Measurements from ENCODE around the gene ATXN7L1. TPM values are rescaled to one million over a fixed set of nuclear protein-coding genes. Genes with fewer than 3 reads are reported as not detected.

The ATXN7L1 gene
- total RNA-seq, 1 experiment from 2014 or later, result 38.5 TPM

GRCh38 chr7:105800442-105800841 lies 76.0 kb downstream of the ATXN7L1 start:
- ChIA-PET POLR2A (no interaction called here), CTCF (interaction anchor here (1.1 to 3.7 kb wide), 2 partner anchors 36 to 111 kb away, joined by 7 to 9 read pairs; no protein-coding TSS in a partner anchor)
- ATAC-seq, result no peak
- Mint-ChIP-seq H3K4me3 (no peak overlapping the region), H3K4me1 (peaks cover 61% of the 10 kb centered on the region), H3K36me3 (no peaks in the 10 kb centered on the region; the same call in 1 of the 2 replicates), H3K27me3 (ENCODE audit: low read depth) (no peaks in the 10 kb centered on the region), H3K27ac (no peak overlapping the region), H3K9me3 (no peaks in the 10 kb centered on the region)
- TF ChIP-seq SP1 (CRISPR knock-in tag; conservative IDR thresholded peaks at IDR 0.05) (no peak), TCF7 (CRISPR knock-in tag; IDR thresholded peaks at IDR 0.05; ENCODE audit: low read depth) (no peak), GRHL2 (CRISPR knock-in tag; IDR thresholded peaks at IDR 0.05; ENCODE audit: insufficient replicate concordance, severe bottlenecking) (no peak), ZSCAN18 (CRISPR knock-in tag; IDR thresholded peaks at IDR 0.05) (no peak), ZNF138 (CRISPR knock-in tag; conservative IDR thresholded peaks at IDR 0.05) (no peak), FOXJ3 (CRISPR knock-in tag; IDR thresholded peaks at IDR 0.05; ENCODE audit: borderline replicate concordance) (no peak), NR1H2 (CRISPR knock-in tag; IDR thresholded peaks at IDR 0.05) (no peak)
- DNase-seq (ENCODE audit: low spot score), result no peak

- ATAC-seq (no peak), DNase-seq (ENCODE audit: low spot score) (no peak)
- Mint-ChIP-seq H3K4me3 (no peak overlapping the region), H3K27ac (no peak overlapping the region), H3K9me3 (no peaks in the 10 kb centered on the region), H3K36me3 (peaks cover 3% of the 10 kb centered on the region), H3K27me3 (ENCODE audit: low read depth) (no peaks in the 10 kb centered on the region), H3K4me1 (peaks cover 61% of the 10 kb centered on the region)
- ChIA-PET CTCF (interaction anchor here (1.1 to 3.7 kb wide), 2 partner anchors 35 to 111 kb away, joined by 7 to 9 read pairs; no protein-coding TSS in a partner anchor), POLR2A (no interaction called here)
- TF ChIP-seq GTF2I (CRISPR knock-in tag; conservative IDR thresholded peaks at IDR 0.05), result no peak
- TF ChIP-seq ZBTB21 (CRISPR knock-in tag; IDR thresholded peaks at IDR 0.05; ENCODE audit: borderline replicate concordance), result no peak
- no peak for TF ChIP-seq ZNF121 (CRISPR knock-in tag; IDR thresholded peaks at IDR 0.05)
- TF ChIP-seq ZNF425 (CRISPR knock-in tag; conservative IDR thresholded peaks at IDR 0.05), result no peak
- no peak for TF ChIP-seq HMGA2 (CRISPR knock-in tag; IDR thresholded peaks at IDR 0.05)
- no peak for TF ChIP-seq NR3C1 (CRISPR knock-in tag; conservative IDR thresholded peaks at IDR 0.05; ENCODE audit: low read depth)
- no peak for TF ChIP-seq ZNF219 (CRISPR knock-in tag; IDR thresholded peaks at IDR 0.05; ENCODE audit: borderline replicate concordance)
- TF ChIP-seq E2F4 (CRISPR knock-in tag; IDR thresholded peaks at IDR 0.05; ENCODE audit: borderline replicate concordance, low read depth), result no peak
- no peak for TF ChIP-seq TCF7 (CRISPR knock-in tag; IDR thresholded peaks at IDR 0.05; ENCODE audit: low read depth)
- no peak for TF ChIP-seq CBFB (CRISPR knock-in tag; IDR thresholded peaks at IDR 0.05; ENCODE audit: low read depth)
- no peak for TF ChIP-seq MLX (CRISPR knock-in tag; IDR thresholded peaks at IDR 0.05)
- no peak for TF ChIP-seq CREB1 (CRISPR knock-in tag; IDR thresholded peaks at IDR 0.05)
- no peak for TF ChIP-seq ZNF512 (CRISPR knock-in tag; IDR thresholded peaks at IDR 0.05; ENCODE audit: borderline replicate concordance)
These were observed 76.7 kb downstream of the ATXN7L1 start for GRCh38 chr7:105799677-105800076.
